ENCODE measurements around the gene TMBIM4.
"Not testable (repeated sequence)": the region's sequence is repeated elsewhere in the genome, so short reads cannot be mapped to it uniquely, and the experiment has no call there.

TMBIM4 gene

DNA sequence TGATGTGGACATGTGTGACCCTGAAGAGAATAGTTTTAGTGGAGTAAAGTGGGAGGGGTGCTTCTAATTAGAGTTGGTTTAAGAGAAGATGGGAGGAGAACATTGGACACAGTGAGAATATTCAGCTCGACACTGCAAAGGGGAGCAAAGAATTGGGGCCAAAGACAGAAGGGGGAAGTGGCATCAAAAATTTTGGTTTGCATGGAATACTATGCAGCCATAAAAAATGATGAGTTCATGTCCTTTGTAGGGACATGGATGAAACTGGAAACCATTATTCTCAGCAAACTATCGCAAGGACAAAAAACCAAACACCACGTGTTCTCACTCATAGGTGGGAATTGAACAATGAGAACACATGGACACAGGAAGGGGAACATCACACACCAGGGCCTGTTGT lies 15.0 kb upstream of the TMBIM4 start:
- DNase-seq (ENCODE audit: low read depth in 3 of 3): not testable (repeated sequence)

DNA sequence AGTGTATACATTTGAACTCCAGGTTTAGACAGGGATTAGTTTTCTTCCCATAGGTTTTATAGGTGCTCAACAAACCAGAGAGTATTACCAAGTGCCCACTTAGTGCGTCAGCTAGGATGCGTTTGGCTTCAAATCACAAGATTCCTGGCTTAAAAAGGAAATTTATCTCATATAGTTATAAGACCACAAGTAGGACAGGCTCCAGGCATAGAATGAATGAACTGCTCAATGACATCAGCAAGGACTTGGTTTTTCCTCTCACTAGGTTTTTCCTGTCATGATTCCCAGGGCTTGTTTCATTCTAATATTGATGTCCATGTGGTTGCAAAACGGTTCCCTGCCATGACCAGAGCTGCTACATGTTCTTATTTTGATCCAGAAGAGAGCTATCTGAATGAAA lies 13.2 kb upstream of the TMBIM4 start:
- DNase-seq (ENCODE audit: low read depth in 3 of 3): no peak

DNA sequence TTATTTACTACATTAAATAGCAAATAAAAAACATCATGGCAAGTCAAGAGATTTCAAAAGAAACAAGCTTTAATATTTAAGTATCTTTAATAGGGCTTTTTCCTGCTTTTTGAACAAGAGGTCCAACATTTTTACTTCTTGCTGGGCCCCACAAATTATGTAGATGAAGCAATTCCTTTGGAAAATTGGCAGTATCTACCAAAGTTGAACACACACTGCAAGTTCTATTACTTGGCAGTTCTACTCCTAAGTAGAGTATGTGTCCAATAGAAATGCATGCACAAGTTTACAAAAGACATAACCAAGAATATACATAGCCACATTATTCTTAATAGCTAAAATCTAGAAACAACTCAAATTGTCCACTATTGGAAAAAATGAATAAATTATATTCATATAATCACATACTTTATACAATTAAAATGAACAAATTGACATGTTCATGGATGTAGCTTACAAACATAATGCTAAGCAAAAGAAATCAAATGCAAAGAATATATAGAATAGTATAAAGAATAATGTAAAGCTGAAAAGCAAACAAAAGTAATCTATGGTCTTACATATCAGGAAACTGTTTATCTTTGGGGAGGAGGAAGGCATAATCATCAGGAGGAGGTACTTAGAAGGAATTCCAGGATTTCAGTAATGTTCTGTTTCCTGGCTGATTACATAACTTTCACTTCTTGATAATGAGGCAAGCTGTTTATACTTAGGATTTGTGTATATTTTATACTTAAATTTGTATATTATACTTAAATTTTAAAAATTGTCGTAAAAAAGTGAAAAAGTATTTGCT lies 6.5 kb upstream of the TMBIM4 start:
- DNase-seq (ENCODE audit: low read depth in 3 of 3): no peak

DNA sequence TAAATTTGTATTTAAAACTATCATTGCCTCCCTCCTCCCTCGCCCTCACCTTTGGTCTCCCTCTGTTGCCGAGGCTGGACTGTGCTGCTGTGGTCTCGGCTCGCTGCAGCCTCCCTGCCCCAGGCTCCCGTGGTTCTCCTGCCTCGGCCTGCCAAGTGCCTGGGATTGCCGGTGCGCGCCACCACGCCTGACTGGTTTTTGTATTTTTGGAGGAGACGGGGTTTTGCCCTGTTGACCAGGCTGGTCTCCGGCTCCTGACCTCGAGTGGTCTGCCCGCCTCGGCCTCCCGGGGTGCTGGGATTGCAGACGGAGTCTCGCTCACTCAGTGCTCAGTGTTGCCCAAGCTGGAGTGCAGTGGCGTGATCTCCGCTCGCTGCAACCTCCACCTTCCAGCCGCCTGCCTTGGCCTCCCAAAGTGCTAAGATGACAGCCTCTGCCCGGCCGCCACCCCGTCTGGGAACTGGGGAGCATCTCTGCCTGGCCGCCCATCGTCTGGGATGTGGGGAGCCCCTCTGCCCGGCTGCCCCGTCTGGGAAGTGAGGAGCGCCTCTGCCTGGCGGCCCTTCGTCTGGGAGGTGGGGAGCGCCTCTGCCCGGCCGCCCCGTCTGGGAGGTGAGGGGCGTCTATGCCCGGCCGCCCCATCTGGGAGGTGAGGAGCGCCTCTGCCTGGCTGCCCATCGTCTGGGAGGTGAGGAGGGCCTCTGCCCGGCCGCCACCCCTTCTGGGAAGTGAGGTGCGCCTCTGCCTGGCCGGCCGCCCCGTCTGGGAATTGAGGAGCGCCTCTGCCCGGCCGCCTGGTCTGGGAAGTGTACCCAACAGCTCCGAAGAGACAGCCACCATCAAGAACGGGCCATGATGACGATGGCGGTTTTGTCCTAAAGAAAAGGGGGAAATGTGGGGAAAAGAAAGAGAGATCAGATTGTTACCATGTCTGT lies 4.9 kb upstream of the TMBIM4 start:
- not testable (repeated sequence) for DNase-seq (ENCODE audit: low read depth in 3 of 3)

DNA sequence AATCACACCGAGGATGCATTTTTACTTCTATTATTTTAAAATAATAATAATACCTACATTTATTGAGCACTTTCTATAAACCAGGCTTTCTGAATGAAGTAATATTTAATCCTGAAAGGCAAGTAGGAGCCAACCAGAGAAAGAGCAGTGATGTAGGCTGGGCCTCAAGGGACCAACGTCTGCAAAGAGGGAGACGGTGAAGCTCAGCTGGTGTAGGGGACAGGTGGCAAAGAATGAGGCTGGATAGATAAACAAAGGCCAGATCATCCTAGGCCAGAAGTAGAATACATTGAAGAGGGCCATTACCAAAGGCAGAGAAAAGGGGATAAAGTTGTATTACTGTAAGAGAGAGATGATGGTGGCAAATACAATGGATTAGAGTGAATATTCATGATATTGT lies 810 bp upstream of the TMBIM4 start:
- DNase-seq (ENCODE audit: low read depth in 3 of 3): no peak

DNA sequence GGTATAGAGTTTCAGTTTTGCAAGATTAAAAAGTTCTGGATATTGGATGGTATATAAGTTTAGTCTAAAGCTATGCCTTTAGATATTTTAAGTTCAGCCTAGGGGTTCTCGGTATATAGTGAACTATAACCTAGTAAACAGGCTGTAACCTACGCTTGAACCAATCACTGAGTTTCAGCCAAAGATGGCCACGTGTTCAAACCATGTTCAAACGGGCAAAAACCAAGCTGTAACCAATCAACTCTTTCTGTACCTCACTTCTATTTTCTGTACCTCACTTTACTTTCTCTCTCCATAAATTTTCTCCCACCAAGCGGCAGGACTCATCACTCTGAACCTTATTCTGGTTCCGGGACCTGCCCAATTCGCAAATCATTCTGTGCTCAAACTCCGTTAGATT lies 1.4 kb downstream of the TMBIM4 start:
- DNase-seq (ENCODE audit: low read depth in 3 of 3): no peak

DNA sequence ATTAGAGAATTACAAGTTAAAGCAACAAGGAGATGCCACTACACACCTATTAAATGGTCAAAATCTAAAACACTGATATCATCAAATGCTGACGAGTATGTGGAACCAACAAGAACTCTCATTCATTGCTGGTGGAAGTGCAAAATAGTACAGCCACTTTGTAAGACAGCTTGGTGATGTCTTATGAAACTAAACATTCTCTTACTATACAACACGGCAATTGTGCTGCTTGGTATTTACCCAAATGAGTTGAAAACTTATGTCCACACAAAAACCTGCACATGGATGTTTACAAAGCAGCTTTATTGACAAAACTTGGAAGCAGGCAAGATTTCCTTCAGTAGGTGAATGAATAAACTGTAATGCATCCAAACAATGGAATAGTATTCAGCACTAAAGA lies 3.2 kb downstream of the TMBIM4 start:
- no peak for DNase-seq (ENCODE audit: low read depth in 3 of 3)

DNA sequence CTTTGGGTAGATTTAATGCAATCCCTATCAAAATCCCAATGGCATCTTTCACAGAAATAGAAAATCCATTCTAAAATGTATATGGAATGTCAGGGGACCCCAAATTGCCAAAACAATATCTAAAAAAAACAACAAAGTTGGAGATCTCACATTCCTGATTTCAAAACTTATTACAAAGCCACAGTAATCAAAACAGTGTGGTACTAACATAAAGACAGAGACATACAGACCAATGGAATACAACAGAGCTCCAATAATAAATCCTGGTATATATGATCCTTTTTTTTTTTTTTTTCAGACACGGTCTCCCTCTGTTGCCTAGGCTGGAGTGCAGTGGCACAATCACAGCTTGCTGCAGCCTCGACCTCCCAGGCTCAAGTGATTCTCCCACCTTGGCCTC lies 4.7 kb downstream of the TMBIM4 start:
- no peak for DNase-seq (ENCODE audit: low read depth in 3 of 3)

DNA sequence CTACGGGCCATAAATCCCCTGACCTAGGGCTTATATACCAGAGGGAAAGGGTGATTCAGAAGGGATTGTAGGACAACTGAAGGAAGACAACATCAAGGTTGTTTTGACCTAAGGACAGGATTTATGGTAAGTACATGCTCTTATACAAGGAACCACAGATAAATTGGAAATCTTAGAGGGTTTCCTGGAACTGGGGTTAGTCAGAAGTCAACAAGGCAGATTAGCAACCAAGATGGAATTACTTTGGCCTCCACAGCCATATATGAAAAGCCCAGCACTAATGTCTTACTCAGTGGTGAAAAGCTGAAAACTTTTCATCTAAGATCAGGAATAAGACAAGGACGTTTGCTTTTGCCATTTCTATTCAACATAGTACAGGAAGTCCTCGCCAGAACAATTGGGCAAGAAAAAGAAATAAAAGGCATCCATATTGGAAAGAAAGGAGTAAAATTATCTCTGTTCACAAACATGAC lies 5.4 kb downstream of the TMBIM4 start:
- no peak for DNase-seq (ENCODE audit: low read depth in 3 of 3)

DNA sequence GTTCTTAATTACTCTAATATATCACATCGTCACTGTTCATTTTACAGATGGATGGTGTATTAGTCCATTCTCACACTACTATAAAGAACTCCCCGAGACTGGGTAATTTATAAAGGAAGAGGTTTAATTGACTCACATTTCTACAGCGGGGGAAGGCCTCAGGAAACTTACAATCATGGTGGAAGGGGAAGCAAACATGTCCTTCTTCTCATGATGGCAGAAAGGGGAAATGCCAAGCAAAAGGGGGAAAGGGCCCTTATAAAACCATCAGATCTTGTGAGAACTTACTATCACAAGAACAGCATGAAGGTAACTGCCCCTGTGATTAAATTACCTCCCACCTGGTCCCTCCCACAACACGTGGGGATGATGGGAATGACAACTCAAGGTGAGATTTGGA lies 6.5 kb downstream of the TMBIM4 start:
- DNase-seq (ENCODE audit: low read depth in 3 of 3): no peak

DNA sequence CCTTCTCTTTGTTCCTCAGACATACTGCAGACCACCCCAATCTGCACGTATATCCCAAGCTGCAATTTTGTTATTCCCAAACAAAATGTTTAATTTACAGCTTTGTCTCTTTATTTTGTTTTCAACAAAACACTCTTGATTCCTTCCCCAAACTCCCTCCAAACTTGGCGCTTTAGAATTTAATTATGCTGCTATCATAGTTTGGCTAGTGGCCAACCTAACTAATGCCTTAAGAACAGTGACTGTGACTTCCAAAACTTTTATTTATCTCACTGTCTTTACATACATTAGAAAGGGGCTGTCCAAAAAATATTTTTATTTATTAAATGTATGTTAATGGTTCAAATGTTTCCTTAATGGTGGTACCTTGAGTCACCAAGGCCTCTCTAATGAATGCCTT lies 7.1 kb downstream of the TMBIM4 start:
- DNase-seq (ENCODE audit: low read depth in 3 of 3): no peak

DNA sequence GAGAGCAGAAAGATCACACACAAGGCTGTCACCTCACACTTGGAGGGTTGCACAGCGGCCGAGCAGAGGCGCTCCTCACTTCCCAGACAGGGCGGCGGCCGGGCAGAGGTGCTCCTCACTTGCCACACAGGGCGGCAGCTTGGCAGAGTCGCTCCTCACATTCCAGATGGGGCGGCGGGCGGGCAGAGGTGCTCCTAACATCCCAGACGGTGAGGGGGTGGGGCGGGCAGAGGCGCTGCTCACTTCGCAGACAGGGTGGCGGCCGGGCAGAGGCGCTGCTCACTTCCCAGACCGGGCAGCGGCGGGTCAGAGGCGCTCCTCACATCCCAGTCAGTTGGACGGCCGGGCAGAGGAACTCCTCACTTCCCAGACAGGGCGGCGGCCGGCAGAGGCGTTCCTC lies 9.1 kb downstream of the TMBIM4 start:
- no peak for DNase-seq (ENCODE audit: low read depth in 3 of 3)

DNA sequence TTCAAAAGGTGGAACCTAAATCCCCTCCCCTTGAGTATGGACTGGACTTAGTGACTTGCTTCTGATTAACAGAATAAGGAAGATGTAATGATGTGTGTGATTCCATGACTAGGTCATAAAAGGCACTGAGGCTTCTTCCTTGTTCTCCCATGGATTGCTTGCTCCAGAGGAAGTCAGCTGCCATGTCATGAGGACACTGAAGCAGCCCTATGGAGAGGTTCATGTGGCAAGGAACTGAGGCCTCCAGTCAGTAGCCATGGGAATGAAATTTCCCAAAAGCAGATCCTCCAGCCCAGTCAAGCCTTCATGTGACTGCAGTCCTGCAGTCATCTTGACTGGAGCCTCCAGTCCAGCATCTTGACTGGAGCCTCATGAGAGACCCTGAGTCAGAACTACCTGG lies 10.7 kb downstream of the TMBIM4 start:
- no peak for DNase-seq (ENCODE audit: low read depth in 3 of 3)

DNA sequence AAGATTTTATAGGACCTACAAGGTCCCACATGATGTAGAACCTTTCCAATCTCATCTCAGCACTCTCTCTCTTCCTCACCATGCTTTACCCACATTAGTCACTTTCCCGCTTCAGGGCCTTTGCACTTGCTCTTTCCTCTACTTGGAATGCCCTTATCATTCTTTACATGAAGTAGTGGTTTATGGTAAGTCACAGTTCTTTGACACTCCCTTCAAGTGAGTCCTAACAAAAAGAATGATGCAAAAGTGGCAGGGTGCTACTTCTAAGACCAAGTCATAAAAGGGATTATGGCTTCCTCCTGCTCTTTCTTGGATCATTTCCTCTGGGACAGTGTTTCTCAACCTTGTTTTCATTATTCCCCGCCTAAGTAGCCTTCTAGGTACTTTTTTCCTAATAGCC lies 13.1 kb downstream of the TMBIM4 start:
- DNase-seq (ENCODE audit: low read depth in 3 of 3): no peak

DNA sequence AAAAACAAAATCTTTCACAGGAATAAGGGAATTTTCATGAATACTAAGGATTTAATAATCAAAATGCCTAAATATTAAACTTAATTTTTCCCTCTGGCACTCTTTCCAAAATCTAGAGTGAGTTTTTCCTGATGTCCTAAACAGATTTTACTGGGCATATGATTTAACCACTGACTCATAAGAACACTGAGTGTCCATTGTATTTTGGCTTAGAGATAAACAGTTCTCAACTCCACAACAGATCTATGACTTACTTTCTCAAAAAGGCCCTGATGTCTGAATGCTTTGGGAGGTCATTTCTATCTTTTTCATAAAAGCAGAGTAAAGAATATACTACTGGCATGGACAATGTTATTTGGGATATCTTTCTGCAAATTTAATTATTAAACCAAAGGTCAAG lies 15.0 kb downstream of the TMBIM4 start:
- DNase-seq (ENCODE audit: low read depth in 3 of 3): no peak

DNA sequence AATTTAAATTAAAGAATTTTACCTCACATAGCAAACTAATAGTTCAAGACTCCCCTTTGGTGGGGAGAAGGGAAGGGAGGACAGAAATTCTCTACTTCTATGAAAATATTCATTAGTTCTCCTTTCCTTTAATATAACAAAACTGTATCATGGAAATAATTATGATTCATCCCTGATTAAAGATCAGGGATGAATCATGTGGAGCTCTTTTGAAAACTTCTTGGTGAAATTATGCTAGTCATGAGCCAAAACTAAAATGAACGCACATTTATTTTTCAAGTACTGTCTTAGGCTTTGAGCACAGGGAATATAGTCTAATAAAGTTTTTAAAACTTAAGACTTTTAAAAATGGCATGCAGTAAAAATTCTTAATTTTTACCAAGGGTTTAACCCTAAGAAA lies 17.1 kb downstream of the TMBIM4 start:
- no peak for DNase-seq (ENCODE audit: low read depth in 3 of 3)

DNA sequence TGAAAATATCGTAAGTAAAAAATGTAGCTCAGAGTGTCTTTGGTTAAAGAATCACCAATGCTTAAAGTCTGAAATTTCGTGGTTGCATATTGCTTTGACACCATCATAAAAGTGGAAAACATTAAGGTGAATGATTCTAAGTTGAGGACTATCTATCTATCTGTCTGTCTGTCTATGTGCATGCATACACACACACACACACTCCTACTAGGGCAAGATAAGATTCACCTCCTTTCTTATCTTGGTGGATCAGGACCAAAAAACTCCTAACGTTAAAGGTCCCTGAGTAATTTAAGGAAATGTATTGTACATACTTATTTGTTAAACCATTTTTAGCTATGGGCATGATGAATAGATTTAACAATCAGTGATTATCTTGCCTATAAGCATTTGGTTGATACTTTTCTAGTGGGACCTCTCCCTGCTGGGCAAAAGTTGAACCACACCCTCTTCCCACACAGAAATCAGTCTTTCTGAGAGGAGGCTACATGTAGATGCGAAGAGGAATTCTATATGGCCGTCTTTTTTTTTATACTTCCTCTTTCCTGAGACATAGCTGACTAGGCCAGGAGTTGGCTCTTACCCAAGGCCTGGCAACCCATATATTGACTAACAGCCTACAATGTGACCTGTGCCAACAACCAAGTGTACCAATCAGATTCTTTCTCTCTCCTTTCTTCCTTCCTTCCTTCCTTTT lies 19.9 kb downstream of the TMBIM4 start:
- no peak for DNase-seq (ENCODE audit: low read depth in 3 of 3)

DNA sequence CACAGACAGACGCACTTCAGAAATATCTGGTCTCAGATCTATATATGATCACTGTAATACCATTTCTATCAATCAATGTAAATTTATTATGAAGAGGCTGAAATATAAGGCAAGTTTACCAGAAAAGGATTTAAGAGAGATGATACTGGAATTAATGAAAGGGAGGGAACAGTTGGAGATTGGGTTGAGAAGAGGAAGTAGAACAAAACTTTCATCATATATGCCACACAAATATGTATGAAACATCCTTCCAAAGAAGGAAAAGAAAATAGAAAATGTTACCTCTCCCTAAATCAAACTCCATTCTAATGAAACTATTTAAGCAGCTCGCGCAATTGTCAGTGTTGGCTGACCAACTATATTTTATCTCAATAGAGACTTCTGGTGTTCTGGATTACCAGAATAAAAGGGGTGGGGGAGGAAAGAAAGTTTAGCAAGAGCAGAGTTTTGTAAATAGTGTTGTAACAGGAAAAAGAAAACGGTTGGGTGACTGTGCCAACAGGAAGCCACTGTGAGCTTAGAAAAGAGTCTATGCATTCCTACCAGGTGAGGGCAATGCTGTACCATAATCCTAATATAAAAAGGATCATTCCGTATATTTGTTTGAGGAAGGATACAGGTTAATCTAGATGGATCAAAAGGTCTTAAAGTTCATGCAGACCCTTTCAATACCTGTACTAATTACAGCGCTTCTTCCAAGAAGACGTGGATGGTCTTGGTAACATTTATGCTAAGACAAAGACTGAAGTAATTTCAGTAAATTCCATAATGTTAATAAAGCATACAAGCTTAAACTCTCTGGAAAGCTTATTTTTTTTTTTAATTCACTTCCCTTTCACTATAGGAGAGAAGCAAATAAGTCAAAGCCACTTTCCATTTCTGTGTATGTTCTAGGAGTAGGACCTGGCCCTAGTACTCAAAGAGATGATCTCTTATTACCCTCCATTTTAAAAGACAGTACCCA lies 24.7 kb downstream of the TMBIM4 start:
- no peak for DNase-seq (ENCODE audit: low read depth in 3 of 3)

DNA sequence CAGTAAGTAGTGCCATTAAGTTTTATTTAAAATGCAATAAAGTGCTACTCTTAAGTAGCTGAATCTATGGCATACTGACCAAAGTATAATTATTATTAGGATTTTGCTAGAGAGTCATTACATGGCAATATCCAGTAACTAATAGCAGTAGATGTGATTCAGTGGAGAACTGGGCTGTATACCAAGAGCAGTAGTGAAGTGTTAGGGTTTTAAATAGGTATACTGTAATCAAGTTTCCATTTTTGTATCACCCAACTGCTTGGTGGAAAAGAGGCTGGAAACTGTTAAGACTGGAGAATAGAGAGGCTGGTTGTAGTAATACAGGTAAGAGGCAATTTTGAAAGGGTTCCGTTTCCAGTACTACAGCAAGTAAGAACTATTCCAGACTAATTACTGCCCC lies 25.9 kb downstream of the TMBIM4 start:
- DNase-seq (ENCODE audit: low read depth in 3 of 3): no peak

DNA sequence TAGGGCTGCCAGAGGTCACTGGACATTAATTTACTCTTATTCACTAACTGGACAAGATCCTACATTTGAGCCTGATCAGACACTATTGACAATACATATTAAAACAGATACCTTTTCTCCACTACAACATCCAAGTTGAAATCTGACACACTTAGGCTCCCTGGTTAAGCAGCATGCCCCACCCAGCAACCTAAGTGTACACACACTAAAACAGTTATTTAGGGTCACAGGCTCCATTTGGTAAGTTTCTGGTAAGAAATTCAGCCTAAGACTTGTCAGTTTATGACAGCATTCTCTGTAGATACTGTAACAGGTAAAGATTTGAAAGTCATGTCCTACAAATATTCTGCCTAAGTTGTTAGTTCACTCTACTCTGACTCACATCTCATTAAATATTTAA lies 27.0 kb downstream of the TMBIM4 start:
- DNase-seq (ENCODE audit: low read depth in 3 of 3): no peak

DNA sequence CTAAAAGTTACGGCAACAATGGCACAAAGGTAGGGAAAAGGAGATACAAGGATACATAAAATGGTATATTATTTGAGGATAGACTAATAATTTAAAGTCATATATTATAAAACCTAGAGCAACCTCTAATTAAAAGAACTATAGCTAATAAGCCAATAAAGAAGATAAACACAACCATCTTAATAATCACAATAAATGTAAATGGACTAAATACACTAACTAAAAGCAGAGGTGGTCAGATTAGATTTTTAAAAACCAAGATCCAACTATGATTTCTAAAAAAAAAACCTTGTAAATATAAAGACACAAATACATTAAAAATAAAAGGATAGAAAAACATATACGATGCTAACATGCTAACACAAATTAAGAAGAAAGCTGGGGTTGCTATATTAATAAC lies 28.5 kb downstream of the TMBIM4 start:
- DNase-seq (ENCODE audit: low read depth in 3 of 3): no peak

Data from stimulated activated CD4-positive, alpha-beta T cell treated with anti-CD3 and anti-CD28 coated beads, TNF-alpha, amount 100 ng/mL, for 4 hours (primary cell).